ENCODE data around the gene LGALS3BP.

The LGALS3BP gene

GRCh38 chr17:79006046-79006445, 26.3 kb upstream of the LGALS3BP start:
- H3K9me3 ChIP-seq (ENCODE audit: insufficient read depth, low read length), result no peaks in the 10 kb centered on the region
- no peak overlapping the region for H3K4me3 ChIP-seq (ENCODE audit: insufficient read length, low read depth)
- peaks cover 9% of the 10 kb centered on the region for H3K4me1 ChIP-seq (ENCODE audit: insufficient read depth, insufficient read length)
- no peak for TF ChIP-seq YY1 (IDR thresholded peaks at IDR 0.05; ENCODE audit: insufficient read depth, insufficient read length)
- no peak for TF ChIP-seq ZNF274 (IDR thresholded peaks at IDR 0.05; ENCODE audit: low read depth, low read length)
- no peak for DNase-seq (ENCODE audit: low read depth, low spot score)
- peaks cover 20% of the 10 kb centered on the region for H3K27me3 ChIP-seq (ENCODE audit: insufficient read depth, insufficient read length)
- peaks cover 43% of the 10 kb centered on the region for H3K36me3 ChIP-seq (ENCODE audit: insufficient read depth, insufficient read length, low read length)
- no peak overlapping the region for H3K9ac ChIP-seq (ENCODE audit: insufficient read length, low read depth)

DNA sequence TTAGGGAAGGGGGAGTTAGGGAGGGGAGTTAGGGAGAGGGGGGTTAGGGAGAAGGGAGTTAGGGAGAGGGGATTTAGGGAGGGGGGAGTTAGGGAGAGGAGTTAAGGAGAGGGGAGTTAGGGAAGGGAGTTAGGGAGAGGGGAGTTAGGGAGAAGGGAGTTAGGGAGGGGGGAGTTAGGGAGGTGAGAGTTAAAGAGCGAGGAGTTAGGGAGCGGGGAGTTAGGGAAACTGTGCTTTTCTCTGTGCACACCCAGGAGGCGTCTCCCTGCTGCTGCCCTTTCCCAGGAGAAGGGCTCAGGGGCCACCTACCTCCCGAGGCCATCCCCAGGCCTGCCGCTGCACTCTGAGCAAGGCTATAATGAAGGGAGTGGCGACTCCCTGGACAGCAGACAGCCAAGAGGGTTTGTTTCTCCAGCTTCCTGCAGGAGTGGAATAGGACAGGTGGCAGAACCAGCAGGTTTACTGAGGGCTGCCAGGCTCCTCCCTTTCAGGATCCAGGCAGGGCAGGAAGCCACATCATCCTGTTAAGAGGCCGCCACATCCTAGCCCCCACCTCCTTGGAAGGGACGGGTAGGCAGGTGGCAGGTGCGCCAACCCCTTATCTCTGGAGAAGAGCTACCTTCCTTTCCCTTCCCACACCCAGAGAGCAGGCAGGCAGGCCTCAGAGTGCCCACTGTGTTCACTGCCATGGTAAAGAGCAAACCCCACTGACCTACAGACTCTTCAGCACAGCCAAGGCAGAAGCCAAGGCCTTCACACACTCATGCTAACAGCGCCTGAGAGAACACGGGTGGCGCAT, 25.5 kb upstream of the LGALS3BP start:
- Histone ChIP-seq H3K4me1 (ENCODE audit: insufficient read depth, insufficient read length) (peaks cover 8% of the 10 kb centered on the region), H3K9me3 (ENCODE audit: insufficient read depth, low read length) (no peaks in the 10 kb centered on the region), H3K36me3 (ENCODE audit: insufficient read depth, insufficient read length, low read length) (peaks cover 50% of the 10 kb centered on the region), H3K9ac (ENCODE audit: insufficient read length, low read depth) (no peak overlapping the region), H3K4me3 (ENCODE audit: insufficient read length, low read depth) (no peak overlapping the region), H3K27me3 (ENCODE audit: insufficient read depth, insufficient read length) (peaks cover 20% of the 10 kb centered on the region)
- DNase-seq (ENCODE audit: low read depth, low spot score), result no peak
- no peak for TF ChIP-seq SUZ12 (IDR thresholded peaks at IDR 0.05; ENCODE audit: extremely low read depth, insufficient read depth, insufficient read length)
- no peak for TF ChIP-seq ZNF274 (IDR thresholded peaks at IDR 0.05; ENCODE audit: low read depth, low read length)
- no peak for TF ChIP-seq YY1 (IDR thresholded peaks at IDR 0.05; ENCODE audit: insufficient read depth, insufficient read length)

- peaks cover 60% of the 10 kb centered on the region for H3K36me3 ChIP-seq (ENCODE audit: insufficient read depth, insufficient read length, low read length)
- H3K27me3 ChIP-seq (ENCODE audit: insufficient read depth, insufficient read length), result peaks cover 20% of the 10 kb centered on the region
- TF ChIP-seq SUZ12 (IDR thresholded peaks at IDR 0.05; ENCODE audit: extremely low read depth, insufficient read depth, insufficient read length) (no peak), ZNF274 (IDR thresholded peaks at IDR 0.05; ENCODE audit: low read depth, low read length) (no peak), YY1 (IDR thresholded peaks at IDR 0.05; ENCODE audit: insufficient read depth, insufficient read length) (no peak)
- H3K9me3 ChIP-seq (ENCODE audit: insufficient read depth, low read length), result no peaks in the 10 kb centered on the region
- peaks cover 6% of the 10 kb centered on the region for H3K4me1 ChIP-seq (ENCODE audit: insufficient read depth, insufficient read length)
- DNase-seq (ENCODE audit: low read depth, low spot score), result no peak
- H3K4me3 ChIP-seq (ENCODE audit: insufficient read length, low read depth), result no peak overlapping the region
- H3K9ac ChIP-seq (ENCODE audit: insufficient read length, low read depth), result no peak overlapping the region
Observed at GRCh38 chr17:79003661-79004411, 24.1 kb upstream of the LGALS3BP start.

DNA sequence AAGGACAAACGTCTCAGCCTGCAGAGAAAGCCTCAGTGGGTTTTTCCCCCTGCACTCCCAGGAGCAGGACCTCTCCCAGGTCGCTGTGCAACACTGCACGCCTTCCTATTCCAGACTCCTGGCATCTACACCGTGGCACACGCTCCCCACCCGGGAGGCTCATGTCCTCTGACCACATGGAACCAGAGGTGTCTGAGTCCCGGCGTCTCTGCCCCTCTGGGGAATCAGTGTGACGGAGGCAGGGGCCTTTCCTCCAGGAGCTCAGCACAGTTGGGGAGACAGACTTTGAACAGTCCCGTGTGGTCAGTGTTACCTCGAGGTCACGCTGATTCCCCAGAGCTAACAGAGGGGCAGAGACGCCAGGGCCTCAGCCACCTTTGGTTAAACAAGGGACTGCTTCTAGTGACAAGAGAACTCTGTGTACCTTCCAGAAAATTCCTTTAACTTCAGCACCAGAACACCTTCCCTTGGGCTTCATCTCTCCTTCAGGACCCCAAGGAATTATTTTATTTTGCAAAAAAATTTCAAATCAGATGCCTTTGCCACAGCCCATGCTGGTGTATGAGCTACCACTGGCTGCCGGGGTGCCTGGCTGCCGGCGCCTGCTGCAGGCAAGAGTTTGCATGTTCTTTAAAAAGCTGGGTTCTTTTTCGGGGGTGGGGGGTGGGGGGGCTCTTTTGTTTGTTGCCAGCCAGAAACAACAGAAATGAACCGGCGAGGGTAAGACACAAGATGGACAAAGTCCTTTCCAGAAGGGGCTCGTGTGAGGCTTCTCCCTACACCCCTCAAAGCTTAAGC, 23.3 kb upstream of the LGALS3BP start:
- no peak for TF ChIP-seq YY1 (IDR thresholded peaks at IDR 0.05; ENCODE audit: insufficient read depth, insufficient read length)
- TF ChIP-seq ZNF274 (IDR thresholded peaks at IDR 0.05; ENCODE audit: low read depth, low read length), result no peak
- no peak for TF ChIP-seq SUZ12 (IDR thresholded peaks at IDR 0.05; ENCODE audit: extremely low read depth, insufficient read depth, insufficient read length)
- H3K9ac ChIP-seq (ENCODE audit: insufficient read length, low read depth), result no peak overlapping the region
- DNase-seq (ENCODE audit: low read depth, low spot score), result no peak
- peaks cover 17% of the 10 kb centered on the region for H3K27me3 ChIP-seq (ENCODE audit: insufficient read depth, insufficient read length)
- H3K4me3 ChIP-seq (ENCODE audit: insufficient read length, low read depth), result no peak overlapping the region
- peaks cover 3% of the 10 kb centered on the region for H3K4me1 ChIP-seq (ENCODE audit: insufficient read depth, insufficient read length)
- peaks cover 65% of the 10 kb centered on the region for H3K36me3 ChIP-seq (ENCODE audit: insufficient read depth, insufficient read length, low read length)
- H3K9me3 ChIP-seq (ENCODE audit: insufficient read depth, low read length), result no peaks in the 10 kb centered on the region

DNA sequence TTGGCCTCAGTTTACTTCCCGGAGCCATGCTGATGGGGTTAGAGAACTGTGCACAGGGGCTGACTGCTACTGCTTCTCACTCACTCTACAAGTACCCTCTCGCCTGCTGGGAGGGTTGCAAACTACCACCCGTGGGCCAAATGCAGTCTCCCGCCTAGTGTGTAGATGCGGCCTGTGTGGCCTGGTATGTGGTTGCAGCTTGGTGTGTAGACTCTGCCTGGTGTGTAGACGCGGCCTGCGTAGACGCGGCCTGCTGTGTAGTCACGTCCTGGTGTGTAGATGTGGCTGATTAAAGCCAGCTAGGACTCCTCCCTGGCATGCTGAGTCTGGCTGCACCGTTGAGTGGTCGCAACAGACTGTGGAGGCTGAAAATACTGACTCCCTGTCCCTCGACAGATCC, 22.6 kb upstream of the LGALS3BP start:
- Histone ChIP-seq H3K27me3 (ENCODE audit: insufficient read depth, insufficient read length) (peaks cover 14% of the 10 kb centered on the region), H3K4me3 (ENCODE audit: insufficient read length, low read depth) (no peak overlapping the region), H3K9ac (ENCODE audit: insufficient read length, low read depth) (no peak overlapping the region), H3K4me1 (ENCODE audit: insufficient read depth, insufficient read length) (peaks cover 3% of the 10 kb centered on the region), H3K9me3 (ENCODE audit: insufficient read depth, low read length) (no peaks in the 10 kb centered on the region), H3K36me3 (ENCODE audit: insufficient read depth, insufficient read length, low read length) (peaks cover 65% of the 10 kb centered on the region)
- no peak for TF ChIP-seq YY1 (IDR thresholded peaks at IDR 0.05; ENCODE audit: insufficient read depth, insufficient read length)
- no peak for TF ChIP-seq ZNF274 (IDR thresholded peaks at IDR 0.05; ENCODE audit: low read depth, low read length)
- no peak for TF ChIP-seq SUZ12 (IDR thresholded peaks at IDR 0.05; ENCODE audit: extremely low read depth, insufficient read depth, insufficient read length)
- no peak for DNase-seq (ENCODE audit: low read depth, low spot score)

DNA sequence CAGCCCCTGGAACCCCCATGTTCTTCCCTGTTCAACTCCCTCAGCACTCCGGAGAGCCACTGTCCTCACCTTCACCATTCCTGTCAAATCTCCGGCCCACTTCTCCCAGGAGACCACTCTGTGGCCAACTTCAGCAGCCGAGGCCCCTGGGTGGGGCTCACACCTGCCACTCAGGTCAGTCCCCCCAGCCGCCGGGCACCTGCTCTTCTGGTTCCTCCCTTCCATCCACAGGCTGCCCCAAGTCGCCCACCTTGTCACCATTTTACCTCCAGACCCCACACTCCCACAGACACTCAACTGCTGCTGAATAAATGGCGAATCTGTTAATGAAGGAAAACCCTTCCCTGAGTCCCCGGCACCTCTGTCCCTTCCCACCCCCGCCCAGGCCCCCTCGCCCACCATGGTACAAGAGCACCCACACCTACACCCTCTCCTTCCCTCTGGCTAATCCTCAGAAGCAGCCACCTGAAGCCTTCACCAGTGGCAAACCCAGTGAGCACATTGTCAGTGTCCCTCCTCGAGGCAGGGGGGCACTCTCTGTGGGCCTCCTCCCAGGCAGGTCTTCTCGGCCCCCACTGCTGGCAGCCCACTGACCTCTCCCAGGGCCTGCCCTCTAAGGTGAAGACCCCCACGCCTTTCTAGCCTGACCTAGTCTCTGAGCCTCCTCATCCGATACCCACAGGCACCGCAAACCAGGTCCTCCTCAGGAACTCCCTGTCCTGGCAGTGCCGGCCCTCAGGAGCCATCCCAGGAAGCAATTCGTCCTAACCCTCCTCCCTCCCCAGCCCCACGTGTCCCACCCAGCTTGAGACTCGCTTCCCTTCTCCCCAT, 21.7 kb upstream of the LGALS3BP start:
- Histone ChIP-seq H3K4me3 (ENCODE audit: insufficient read length, low read depth) (no peak overlapping the region), H3K4me1 (ENCODE audit: insufficient read depth, insufficient read length) (peaks cover 3% of the 10 kb centered on the region), H3K27me3 (ENCODE audit: insufficient read depth, insufficient read length) (peaks cover 10% of the 10 kb centered on the region), H3K9ac (ENCODE audit: insufficient read length, low read depth) (no peak overlapping the region), H3K9me3 (ENCODE audit: insufficient read depth, low read length) (no peaks in the 10 kb centered on the region), H3K36me3 (ENCODE audit: insufficient read depth, insufficient read length, low read length) (peaks cover 65% of the 10 kb centered on the region)
- no peak for DNase-seq (ENCODE audit: low read depth, low spot score)
- no peak for TF ChIP-seq YY1 (IDR thresholded peaks at IDR 0.05; ENCODE audit: insufficient read depth, insufficient read length)
- TF ChIP-seq SUZ12 (IDR thresholded peaks at IDR 0.05; ENCODE audit: extremely low read depth, insufficient read depth, insufficient read length), result no peak
- no peak for TF ChIP-seq ZNF274 (IDR thresholded peaks at IDR 0.05; ENCODE audit: low read depth, low read length)

All from NT2/D1 (cell line).